Measurements from ENCODE around the gene C1GALT1C1. TPM values are rescaled to one million over a fixed set of nuclear protein-coding genes. Genes with fewer than 3 reads are reported as not detected.
A peak's percentile ranks its signal among the peaks of the same experiment; 100 is the strongest.

Gene C1GALT1C1
- polyA plus RNA-seq (2011; rRNA removed) (24.6 and 33.6 TPM in 2 replicates), polyA minus RNA-seq (2011; rRNA and poly(A)+ RNA removed) (4.9 and 8.2 TPM in 2 replicates)

DNA sequence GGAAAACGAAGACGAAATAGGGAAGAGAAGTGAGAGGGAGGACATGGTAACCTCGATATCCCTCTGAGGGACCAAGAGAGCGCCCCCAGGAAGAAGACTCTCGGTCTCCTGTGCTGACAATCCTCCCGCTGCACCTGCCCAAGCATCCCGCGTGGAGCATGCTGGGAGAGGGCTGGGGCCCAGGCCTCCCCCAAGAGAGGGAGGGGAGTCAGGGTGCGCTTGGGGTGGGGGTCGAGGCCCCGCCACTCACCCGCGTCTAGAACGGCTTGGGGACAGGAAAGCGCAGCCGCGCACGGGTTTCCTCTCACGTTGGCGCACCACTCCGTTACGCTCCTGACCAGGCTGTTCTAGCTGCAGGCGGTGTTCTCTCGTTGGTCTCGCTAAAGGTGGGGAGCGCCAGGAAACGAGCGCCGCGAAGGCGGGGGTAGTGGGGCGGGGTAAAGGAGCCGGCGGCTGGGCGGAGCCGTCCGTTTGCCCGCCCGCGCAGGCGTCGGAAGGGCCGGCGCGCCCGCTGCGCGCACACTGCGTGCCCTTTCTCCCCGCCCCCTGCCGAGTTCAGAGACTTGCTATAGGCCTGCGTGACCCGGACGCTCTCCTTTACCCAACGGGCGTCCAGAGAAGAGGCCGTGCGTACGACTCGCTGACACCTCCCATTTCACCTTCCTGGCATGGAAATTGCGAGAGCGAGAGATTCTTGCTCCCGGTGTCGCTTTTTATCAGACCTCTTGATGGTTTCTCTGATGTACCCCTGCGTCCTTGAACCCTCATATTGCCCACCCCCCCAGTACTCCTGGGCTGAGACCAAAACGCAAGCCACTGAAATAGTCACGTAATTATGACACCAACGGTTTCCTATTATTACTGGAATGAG lies at the start of gene C1GALT1C1:
Gene C1GALT1C1, minus strand, starts transcription at position 388 of the 871 bp plus-strand sequence. CDS start 2,888 bp downstream, outside the sequence.
- TF ChIP-seq, protein P1, sequence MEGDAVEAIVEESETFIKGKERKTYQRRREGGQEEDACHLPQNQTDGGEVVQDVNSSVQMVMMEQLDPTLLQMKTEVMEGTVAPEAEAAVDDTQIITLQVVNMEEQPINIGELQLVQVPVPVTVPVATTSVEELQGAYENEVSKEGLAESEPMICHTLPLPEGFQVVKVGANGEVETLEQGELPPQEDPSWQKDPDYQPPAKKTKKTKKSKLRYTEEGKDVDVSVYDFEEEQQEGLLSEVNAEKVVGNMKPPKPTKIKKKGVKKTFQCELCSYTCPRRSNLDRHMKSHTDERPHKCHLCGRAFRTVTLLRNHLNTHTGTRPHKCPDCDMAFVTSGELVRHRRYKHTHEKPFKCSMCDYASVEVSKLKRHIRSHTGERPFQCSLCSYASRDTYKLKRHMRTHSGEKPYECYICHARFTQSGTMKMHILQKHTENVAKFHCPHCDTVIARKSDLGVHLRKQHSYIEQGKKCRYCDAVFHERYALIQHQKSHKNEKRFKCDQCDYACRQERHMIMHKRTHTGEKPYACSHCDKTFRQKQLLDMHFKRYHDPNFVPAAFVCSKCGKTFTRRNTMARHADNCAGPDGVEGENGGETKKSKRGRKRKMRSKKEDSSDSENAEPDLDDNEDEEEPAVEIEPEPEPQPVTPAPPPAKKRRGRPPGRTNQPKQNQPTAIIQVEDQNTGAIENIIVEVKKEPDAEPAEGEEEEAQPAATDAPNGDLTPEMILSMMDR (IDR thresholded peaks at IDR 0.05; ENCODE audit: low read depth, low read length): no peak
- peak within 1 kb of the TSS; percentile 71 for H3K4me3 ChIP-seq (ENCODE audit: low read depth, low read length)
- H3K9me3 ChIP-seq (ENCODE audit: control insufficient read depth, insufficient read depth, low read length): no peaks in the 10 kb centered on the region
- ChIA-PET CTCF (no interaction called here), POLR2A (interaction anchor here (0.8 to 1.0 kb wide), 2 partner anchors 26 to 69 kb away, joined by 3 read pairs; partner anchors contain the start of gene MCTS1)
- no peaks in the 10 kb centered on the region for H3K27me3 ChIP-seq (ENCODE audit: control insufficient read depth, insufficient read depth, low read length)
- peak; percentile 64 for DNase-seq (ENCODE audit: low read depth, low spot score)
- H3K27ac ChIP-seq (ENCODE audit: low read depth, low read length): peak within 1 kb of the TSS; percentile 77

DNA sequence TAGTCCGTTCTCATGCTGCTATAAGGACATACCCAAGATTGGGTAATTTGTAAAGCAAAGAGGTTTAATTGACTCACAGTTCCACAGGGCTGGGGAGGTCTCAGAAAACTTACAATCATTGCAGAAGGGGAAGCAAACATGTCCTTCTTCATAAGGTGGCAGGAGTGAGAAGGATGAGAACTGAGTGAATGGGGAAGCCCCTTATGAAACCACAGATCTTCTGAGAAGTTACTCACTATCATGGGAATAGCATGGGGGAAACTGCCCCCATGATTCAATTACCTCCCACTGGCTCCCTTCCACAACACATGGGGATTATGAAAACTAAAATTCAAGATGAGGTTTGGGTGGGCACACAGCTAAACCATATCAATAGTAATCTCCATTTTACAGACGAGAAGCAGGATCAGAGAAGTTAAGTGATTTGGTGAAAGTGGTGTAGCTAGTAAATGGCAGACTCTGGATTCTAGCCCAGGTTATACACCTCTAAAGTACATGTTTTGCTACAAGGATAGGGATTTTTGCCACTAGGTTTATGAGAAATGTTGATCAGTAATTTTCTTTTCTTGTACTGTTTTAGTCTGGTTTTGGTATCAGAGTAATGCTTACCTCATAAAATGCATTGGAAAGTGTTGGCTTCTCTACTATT lies 47.3 kb upstream of the C1GALT1C1 start:
- POLR2A ChIA-PET: no interaction called here
- TF ChIP-seq, protein P1 (IDR thresholded peaks at IDR 0.05; ENCODE audit: low read depth, low read length): no peak
- no peak for DNase-seq (ENCODE audit: low read depth, low spot score)
- H3K27me3 ChIP-seq (ENCODE audit: control insufficient read depth, insufficient read depth, low read length): no peaks in the 10 kb centered on the region
- H3K27ac ChIP-seq (ENCODE audit: low read depth, low read length): no peak overlapping the region
- CTCF ChIA-PET: no interaction called here
- H3K4me3 ChIP-seq (ENCODE audit: low read depth, low read length): no peak overlapping the region
- no peaks in the 10 kb centered on the region for H3K9me3 ChIP-seq (ENCODE audit: control insufficient read depth, insufficient read depth, low read length)

DNA sequence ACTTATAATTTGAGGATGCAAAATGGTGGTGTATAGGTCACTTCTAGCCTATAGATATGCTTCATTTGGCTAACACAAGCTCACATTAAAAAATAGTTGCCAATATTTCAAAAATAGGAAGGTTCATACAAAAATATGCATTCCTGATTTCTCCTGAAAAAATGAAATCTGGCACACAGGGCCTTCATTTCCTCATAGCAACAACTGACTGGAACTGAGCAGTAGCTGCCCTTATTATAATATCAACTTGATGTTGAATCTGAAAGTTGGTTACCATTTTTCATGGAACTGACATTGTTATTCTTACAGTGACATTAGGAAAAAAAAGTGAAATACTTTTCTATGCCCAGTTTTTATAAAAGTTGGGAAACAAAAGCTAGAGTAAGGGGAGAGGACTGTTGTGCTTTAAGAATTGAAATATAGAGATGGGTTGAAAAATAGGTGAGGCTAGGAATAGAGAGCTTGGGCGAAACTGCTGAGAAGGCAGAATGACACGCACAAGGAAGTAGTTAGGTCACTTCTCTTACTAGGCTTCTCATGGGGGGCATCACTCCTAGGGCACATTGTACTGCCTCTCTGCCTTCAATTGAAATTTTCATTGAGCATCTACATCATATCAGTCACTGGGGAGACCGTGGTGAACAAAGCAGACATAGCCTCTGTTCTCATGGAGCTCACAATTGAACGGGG lies 43.1 kb upstream of the C1GALT1C1 start:
- Histone ChIP-seq H3K4me3 (ENCODE audit: low read depth, low read length) (no peak overlapping the region), H3K27ac (ENCODE audit: low read depth, low read length) (no peak overlapping the region), H3K9me3 (ENCODE audit: control insufficient read depth, insufficient read depth, low read length) (no peaks in the 10 kb centered on the region), H3K27me3 (ENCODE audit: control insufficient read depth, insufficient read depth, low read length) (no peaks in the 10 kb centered on the region)
- ChIA-PET CTCF (interaction anchor here (0.6 kb wide), 1 partner anchor 174 kb away, joined by 3 read pairs; no protein-coding TSS in a partner anchor), POLR2A (no interaction called here)
- TF ChIP-seq, protein P1 (IDR thresholded peaks at IDR 0.05; ENCODE audit: low read depth, low read length): no peak
- DNase-seq (ENCODE audit: low read depth, low spot score): no peak

DNA sequence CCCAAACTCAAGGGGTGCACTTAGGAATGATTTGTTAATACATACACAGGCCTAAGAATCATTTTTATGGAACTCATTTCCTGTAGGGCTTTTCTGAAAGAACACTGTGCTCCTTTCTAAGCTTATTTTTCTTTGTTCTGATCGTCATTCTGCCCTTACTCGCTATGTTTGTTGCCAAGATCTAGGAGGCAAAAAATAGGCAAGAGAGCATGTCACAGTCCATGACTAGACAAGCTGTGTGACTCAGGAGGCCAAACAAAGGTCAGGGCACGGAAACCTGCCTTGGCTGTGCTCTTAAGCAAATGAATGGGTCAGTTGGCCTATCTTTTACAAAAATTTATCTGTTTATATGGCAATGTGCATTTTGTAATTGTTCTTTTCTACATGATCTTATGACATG lies 42.5 kb upstream of the C1GALT1C1 start:
- no peak overlapping the region for H3K27ac ChIP-seq (ENCODE audit: low read depth, low read length)
- POLR2A ChIA-PET: no interaction called here

More for the DNA sequence above, 42.5 kb upstream of the C1GALT1C1 start:
- no peaks in the 10 kb centered on the region for H3K27me3 ChIP-seq (ENCODE audit: control insufficient read depth, insufficient read depth, low read length)
- TF ChIP-seq, protein P1 (IDR thresholded peaks at IDR 0.05; ENCODE audit: low read depth, low read length): no peak
- H3K9me3 ChIP-seq (ENCODE audit: control insufficient read depth, insufficient read depth, low read length): no peaks in the 10 kb centered on the region
- CTCF ChIA-PET: interaction anchor here (0.6 kb wide), 1 partner anchor 174 kb away, joined by 3 read pairs; no protein-coding TSS in a partner anchor
- H3K4me3 ChIP-seq (ENCODE audit: low read depth, low read length): no peak overlapping the region
- DNase-seq (ENCODE audit: low read depth, low spot score): no peak

All from AG04450 (cell line).